ENCODE measurements around the gene SMIM1.

DNA sequence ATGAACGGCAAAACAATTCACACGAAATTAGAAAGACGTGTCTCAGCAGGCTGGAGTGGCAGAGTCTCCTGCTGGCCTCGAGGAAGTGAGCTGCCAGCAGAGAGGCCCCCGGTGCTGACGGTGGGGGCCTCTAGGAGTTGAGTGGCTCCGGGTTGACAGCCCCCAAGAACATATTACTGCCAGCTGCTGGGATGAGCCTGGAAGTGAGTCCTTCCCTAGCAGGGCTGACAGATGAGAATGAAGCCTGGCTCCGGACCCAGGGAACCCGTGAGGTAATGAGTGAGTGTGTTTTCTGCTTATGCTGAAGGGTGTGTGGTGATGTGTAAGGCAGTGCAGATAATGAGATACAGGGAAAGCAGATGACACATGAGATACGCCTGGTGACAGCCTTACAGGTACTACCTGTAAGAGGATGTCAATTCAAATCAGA lies 47.2 kb downstream of the SMIM1 start:
- no peak for TF ChIP-seq POLR2A (IDR thresholded peaks at IDR 0.05; ENCODE audit: low read length)
- TF ChIP-seq GATA1 (IDR thresholded peaks at IDR 0.05; ENCODE audit: low read depth, low read length): no peak
